Stimulated activated CD8-positive, alpha-beta memory T cell treated with anti-CD3 and anti-CD28 coated beads, Interleukin-12 subunit alpha, Interleukin-12 subunit beta, amount 100 ng/mL, for 4 hours (primary cell): ENCODE data around the gene CBLB.

ENCODE experiments used
- DNase-seq: peaks from one replicate; pipeline ENCODE4 v3.0.0-alpha.2; 2020; ENCODE audit warnings: low read depth

The CBLB gene

GRCh38 chr3:105845488-105845887 lies 23.3 kb downstream of the CBLB start:
- no peak for DNase-seq

- DNase-seq = no peak
Observed at GRCh38 chr3:105844704-105845103, 24.1 kb downstream of the CBLB start.

- DNase-seq = no peak
Observed at GRCh38 chr3:105843994-105844393, 24.8 kb downstream of the CBLB start.

DNA sequence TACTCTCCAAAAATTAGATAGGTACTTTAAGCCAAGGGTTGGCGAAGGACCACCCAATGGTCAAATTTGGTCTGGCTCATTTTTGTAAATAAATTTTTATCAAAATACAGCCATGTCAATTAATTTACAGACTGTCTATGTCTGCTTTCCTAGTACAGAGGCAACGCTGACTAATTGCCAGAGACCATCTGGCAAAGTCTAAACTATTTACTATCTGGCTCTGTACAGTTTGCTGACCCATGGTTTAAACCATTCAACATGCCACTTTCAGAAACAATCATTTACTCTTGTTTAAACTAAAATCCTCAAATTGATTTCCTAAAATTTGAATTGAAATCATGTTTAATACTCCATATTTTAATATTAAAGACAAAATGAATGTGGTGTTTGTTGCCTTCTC lies 25.9 kb downstream of the CBLB start:
- no peak for DNase-seq

GRCh38 chr3:105842449-105842848 lies 26.4 kb downstream of the CBLB start:
- no peak for DNase-seq

DNA sequence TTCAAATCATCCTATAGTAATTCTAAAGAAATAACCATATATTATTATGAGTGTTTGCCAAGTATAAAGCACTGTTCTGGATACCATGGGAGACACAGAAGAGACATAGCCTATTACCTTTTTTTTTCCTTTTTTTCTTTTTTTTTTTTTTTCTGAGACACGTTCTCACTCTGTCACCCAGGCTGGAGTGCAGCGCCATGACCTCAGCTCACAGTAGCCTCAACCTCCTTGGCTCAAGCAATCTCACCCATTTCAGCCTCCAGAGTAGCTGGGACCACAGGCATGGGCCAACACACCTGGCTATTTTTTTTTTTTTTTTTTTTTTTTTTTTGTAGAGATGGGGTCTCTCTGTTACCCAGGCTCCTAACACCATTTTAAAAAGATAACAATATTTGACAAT lies 30.9 kb downstream of the CBLB start:
- no peak for DNase-seq

DNA sequence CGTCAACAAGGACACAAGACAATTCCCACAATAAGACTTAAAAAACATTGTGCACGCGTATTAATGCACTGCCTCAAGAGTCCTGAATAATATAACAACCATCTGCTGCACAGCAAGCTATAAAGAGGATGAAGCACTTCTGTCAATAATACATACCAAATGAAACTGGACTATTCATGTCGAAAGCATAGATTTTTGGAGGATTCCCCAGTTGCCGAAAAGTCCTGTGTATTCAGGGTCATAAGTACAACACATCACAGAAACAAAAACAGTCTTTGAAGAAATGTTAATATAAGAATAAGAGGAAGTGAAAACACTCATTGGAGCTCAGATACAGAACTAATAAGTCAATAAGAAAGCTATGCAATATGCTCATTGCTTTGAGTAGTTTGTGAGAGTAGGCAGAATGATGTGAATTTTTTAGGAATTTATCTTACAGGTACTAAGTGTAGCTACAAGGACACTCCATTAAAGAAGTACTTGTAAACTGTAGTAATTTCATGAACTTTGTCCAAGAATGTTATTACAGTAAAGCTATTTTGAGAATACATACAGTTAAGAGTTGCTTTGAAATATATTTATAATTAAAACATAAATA lies 31.6 kb downstream of the CBLB start:
- DNase-seq = no peak

- DNase-seq = no peak
Observed at GRCh38 chr3:105836533-105836932, 32.3 kb downstream of the CBLB start.

- DNase-seq = no peak
Observed at GRCh38 chr3:105835606-105836005, 33.2 kb downstream of the CBLB start.

- no peak for DNase-seq
Observed at GRCh38 chr3:105834768-105835167, 34.0 kb downstream of the CBLB start.

- DNase-seq = no peak
Observed at GRCh38 chr3:105832644-105833043, 36.2 kb downstream of the CBLB start.

DNA sequence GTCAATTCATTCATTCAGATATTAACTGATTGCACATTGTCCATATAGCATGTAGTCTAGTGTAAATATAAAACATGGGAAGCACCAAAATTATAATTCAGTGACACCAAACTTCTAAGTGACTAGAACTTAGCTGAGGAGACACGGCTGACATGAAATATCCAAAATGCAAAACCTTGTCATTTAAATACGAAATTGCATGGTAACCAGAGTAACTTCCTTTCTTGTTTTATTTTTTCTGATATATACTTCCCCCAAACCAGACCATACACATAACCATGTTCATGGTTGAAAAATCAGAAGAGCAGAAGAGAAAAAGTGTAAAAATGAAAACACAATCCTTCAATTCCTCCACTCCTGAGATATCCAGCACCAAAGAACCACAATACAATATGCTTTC lies 38.0 kb downstream of the CBLB start:
- no peak for DNase-seq

GRCh38 chr3:105829871-105830622 lies 38.8 kb downstream of the CBLB start:
- DNase-seq = no peak

DNA sequence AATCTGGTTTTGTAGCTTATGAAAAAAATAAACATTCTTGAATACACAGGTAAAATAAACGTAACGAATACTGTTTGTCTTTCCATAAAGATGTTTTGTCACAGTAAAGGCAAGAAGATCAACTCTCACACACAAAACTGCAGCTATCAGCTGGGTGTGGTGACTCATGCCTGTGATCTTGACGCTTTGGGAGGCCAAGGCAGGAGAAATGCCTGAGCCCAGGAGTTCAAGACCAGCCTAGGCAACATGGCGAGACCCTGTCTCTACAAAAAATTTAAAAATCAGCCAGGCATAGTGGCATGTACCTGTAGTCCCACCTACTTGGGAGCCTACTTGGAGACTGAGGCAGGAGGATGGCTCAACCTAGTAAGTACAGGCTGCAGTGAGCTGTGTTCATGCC lies 39.6 kb downstream of the CBLB start:
- DNase-seq = no peak

GRCh38 chr3:105828703-105829102 lies 40.1 kb downstream of the CBLB start:
- no peak for DNase-seq

GRCh38 chr3:105827959-105828358 lies 40.9 kb downstream of the CBLB start:
- DNase-seq = no peak

- DNase-seq = no peak
Observed at GRCh38 chr3:105826778-105827634, 41.8 kb downstream of the CBLB start.

- no peak for DNase-seq
Observed at GRCh38 chr3:105824129-105824528, 44.7 kb downstream of the CBLB start.

DNA sequence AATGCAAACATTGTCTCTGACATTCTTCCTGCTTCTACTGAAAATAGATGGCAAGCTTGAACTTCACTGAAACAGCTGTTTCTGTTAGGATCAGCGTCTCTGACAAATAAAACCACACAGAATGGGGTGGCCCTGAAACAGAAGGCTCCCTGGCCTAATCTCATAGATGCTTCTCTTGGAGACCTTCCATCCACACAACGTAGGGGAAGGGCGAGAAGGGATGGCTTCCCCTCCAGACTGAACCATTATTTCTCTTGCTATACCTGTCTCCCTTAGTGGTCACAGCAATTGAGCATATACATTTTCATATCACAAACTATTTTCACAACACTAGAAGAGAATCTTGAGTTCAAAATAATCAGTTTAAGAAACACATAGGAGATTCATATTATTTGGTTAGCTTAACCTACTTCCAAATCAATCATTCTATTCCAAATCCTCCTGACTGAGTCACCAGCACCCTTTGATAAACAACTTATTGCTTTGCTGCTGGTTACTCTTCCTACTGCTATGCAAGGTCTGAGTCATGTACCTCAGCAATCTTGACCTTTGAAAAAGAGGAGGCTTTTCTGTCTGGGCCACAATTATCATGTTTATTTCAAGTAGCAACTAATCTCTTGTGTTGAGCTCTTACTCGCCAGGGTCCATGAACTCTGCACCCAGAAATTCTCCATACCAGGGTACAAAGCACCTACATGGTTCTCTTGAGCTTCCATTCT lies 45.5 kb downstream of the CBLB start:
- no peak for DNase-seq

DNA sequence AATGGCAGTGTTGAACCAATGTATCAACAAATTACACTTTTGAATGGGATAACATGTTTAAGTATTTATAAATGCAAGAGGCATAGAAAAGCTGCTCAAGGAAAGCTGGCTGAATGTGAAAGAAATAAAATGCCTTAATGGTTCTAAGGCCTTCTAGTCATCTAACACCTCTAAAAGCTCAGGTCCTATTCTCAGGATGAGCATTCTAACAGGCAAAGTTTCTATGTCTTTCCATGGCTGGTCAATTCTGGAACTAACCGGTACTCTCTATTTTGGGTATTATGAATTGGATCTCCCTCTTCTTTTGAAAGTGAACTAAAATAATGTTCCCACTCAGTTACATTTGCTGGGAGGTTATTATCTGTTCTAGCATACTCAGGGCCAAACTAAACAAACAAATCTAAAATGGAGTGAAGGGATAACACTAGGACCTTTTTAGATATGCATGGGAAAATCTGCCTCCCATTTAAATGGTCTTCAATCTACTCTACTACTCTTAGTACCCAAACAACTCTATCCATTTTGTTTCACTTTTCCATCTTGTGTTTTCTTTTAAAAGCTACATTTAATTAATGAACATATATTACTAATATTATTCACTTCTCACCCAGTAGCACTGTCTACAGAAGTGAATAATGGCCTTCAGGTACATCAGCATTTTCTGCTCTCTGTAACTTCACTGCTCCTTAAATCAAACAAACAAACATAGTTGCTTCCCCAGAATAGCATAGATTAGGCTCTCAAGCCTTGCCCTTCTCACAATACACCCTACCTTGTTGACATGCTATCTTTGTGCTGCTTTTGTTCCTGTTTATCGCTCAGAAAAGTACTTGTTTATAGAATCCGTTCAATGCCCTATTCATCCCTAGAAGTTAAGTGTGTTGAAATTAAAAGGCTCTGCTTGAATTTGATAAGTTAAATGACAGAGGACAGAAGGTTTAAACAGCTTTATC lies 46.4 kb downstream of the CBLB start:
- DNase-seq = no peak

DNA sequence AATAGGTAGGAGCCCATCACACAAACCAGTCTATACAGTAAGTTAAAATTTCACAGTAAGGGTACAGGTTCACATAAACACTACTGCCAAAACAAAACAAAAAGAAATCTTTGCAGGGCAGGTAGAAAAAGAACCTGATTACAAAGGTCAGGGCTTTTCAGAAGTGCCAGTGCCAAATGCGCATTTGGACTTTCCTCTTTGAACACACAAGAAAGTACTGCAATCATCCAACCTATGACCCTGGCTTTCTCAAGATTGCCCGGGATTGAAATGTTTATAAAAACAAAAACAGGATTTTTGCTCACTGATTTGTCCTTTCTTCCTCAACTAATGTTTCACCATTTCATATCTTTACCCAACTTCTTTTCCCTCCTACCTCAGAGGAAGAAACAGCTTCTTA lies 47.4 kb downstream of the CBLB start:
- DNase-seq = no peak
